Fibroblast of the conjunctiva (primary cell): ENCODE data around the gene IQCF2.
"Not testable (repeated sequence)": the region's sequence is repeated elsewhere in the genome, so short reads cannot be mapped to it uniquely, and the experiment has no call there.

ENCODE experiments used
- DNase-seq: peaks from one replicate; pipeline ENCODE4 v3.0.0-alpha.2; 2010; ENCODE audit warnings: low read depth

IQCF2 gene

DNA sequence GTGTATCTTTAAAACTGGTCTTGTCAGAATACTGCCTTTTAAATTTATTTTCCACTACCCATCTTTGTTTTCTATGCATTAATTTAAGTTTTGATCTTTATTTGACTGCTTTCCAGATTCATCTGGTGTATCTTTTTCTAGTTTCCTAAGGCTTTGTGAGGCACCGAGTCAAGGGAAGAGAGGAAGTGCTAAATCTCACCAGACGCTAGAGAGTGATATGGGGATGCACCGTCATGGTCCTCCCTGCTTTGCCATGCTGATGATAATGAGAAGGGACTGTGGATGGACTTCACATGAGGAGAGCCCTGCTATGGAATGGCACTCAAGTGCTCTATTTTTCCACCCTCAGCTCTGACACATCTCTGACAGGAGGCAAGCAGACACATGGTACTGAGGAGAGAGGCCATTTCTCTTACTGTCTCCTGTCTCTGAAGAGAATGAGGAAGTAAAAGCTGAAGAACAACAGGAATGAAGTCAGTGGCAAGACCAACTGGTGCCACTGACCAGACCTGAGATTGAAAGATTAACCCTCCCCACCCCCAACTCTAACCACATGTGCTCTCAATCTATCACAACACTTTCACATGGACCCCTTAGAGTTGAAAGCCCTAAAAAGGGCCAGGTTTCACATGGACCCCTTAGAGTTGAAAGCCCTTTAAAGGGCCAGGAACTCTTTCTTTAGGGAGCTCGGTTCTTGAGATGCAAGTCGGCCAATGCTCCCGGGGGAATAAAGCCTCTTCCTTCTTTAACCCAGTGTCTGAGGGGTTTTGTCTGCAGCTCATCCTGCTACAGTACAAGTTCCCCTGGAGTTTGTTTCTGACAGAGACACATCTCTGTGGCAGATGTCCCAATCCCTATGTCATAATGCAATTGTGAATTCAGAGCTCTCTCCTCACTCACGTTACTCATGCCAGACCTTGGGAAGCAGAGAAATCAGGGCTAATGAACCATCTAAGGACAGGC is at the start of gene IQCF2:
Gene IQCF2, plus strand, starts transcription at position 913 of the 963 bp plus-strand sequence. CDS start 52 bp downstream, outside the sequence.
- no peak for DNase-seq

GRCh38 chr3:51813539-51813938 is 47.9 kb upstream of the IQCF2 start:
- no peak for DNase-seq

GRCh38 chr3:51814034-51814433 is 47.4 kb upstream of the IQCF2 start:
- DNase-seq: no peak

DNA sequence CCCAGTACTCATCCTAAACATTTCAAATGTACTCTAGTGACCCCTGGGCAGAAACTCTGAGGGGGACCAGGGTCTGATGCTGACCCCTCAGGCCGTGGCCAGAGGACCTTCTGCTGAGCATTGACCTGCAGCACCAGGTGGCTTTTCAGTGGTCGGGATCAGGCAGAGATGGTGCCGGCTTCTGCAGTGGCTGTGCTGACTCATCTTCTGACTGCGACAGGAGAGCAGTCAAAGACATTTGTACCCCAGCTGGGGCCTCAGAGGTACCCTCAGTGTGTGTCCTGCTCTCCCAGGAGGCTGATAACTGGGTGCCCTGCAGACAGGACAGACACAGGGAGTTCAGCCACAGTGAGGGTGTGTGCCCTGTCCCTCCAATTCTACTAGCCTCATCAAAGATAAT is 45.8 kb upstream of the IQCF2 start:
- no peak for DNase-seq

DNA sequence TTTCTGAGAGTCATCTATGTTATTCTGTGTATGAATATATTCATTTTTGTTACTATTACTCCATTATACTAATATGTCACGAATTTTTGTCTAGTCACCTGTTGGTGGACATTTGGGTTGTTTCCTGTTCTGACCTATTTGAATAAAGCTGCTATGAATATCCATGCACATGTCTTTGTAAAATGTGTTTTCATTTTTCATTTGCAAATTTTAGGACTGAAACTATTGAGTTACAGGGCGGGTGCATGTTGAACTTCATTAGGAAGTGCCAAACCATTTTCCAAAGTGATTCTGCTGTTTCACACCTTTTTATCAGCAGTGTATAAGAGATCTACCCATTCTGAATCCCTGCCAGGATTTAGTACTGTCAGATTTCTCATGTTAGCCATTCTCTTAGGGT is 44.7 kb upstream of the IQCF2 start:
- DNase-seq: no peak

GRCh38 chr3:51817375-51817774 is 44.0 kb upstream of the IQCF2 start:
- DNase-seq: no peak

- DNase-seq: no peak
Measured at GRCh38 chr3:51819151-51819550, 42.3 kb upstream of the IQCF2 start.

- DNase-seq: no peak
Measured at GRCh38 chr3:51819709-51820406, 41.6 kb upstream of the IQCF2 start.

DNA sequence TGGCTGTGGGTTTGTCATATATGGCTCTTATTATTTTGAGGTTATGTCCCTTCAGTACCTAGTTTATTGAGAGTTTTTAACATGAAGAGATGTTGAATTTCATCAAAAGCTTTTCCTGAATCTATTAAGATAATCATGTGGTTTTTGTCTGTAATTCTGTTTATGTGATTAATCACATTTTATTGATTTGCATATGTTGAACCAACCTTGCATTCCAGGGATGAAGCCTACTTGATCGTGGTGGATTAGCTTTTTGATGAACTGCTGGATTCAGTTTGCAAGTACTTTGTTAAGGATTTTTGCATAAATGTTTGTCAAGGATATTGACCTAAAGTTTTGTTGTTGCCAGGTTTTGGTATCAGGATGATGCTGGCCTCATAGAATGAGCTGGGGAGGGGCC is 33.1 kb upstream of the IQCF2 start:
- no peak for DNase-seq

DNA sequence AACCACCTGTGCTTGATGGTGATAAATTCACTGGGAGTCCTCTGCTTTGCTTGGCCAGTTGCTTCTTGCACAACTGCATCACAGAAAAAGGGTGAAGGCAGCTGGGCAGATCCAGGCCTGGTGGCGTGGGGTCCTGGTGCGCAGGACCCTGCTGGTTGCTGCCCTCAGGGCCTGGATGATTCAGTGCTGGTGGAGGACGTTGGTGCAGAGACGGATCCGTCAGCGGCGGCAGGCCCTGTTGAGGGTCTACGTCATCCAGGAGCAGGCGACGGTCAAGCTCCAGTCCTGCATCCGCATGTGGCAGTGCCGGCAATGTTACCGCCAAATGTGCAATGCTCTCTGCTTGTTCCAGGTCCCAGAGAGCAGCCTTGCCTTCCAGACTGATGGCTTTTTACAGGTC is 31.1 kb upstream of the IQCF2 start:
- no peak for DNase-seq

GRCh38 chr3:51830836-51831385 is 30.5 kb upstream of the IQCF2 start:
- DNase-seq: no peak

GRCh38 chr3:51836606-51837005 is 24.8 kb upstream of the IQCF2 start:
- no peak for DNase-seq

GRCh38 chr3:51845129-51845528 is 16.3 kb upstream of the IQCF2 start:
- no peak for DNase-seq

DNA sequence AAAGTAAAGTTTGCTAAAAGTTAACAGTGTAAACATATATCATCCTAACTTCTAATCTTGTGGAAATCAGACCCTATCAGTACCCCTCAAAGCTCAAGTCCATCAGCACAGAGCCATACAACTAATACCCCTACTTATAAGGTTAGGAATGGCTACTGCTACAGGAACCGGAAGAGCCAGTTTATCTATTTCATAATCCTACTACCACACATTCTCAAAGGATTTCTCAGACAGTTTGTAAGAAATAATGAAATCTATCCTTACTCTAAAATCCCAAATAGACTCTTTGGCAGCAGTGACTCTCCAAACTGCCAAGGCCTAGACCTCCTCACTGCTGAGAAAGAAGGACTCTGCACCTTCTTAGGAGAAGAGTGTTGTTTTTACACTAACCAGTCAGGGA is 6.0 kb upstream of the IQCF2 start:
- not testable (repeated sequence) for DNase-seq

DNA sequence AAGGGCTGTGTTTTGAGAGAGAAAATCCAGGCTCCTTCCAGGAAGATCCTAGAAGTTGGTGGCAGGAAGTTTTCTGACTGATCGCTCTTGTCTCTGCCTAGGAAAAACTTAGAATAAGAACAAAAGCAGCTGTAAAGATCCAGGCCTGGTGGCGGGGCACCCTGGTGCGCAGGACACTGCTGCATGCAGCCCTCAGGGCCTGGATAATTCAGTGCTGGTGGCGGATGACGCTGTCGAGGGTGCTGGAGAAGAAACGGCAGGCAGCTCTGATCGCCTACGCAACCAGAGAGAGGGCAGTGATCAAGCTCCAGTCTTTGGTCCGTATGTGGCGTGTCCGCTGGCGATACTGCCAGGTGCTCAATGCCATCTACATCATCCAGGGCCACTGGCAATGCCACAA is 1.5 kb downstream of the IQCF2 start:
- no peak for DNase-seq

DNA sequence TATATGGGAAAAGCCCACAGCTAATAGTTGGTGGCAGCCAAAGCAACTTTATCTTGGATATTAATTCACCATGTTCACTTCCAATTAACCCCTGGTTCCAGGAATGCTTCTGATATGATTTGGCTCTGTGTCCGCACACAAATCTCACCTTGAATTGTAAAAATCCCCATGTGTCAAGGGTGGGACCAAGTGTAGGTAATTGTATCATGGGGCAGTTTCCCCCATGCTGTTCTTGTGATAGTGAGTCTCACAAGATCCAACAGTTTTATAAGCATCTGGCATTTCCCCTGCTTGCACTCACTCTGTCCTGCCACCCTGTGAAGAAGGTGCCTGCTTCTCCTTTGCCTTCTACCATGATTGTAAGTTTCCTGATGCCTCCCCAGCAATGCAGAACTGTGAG is 7.5 kb downstream of the IQCF2 start:
- not testable (repeated sequence) for DNase-seq

DNA sequence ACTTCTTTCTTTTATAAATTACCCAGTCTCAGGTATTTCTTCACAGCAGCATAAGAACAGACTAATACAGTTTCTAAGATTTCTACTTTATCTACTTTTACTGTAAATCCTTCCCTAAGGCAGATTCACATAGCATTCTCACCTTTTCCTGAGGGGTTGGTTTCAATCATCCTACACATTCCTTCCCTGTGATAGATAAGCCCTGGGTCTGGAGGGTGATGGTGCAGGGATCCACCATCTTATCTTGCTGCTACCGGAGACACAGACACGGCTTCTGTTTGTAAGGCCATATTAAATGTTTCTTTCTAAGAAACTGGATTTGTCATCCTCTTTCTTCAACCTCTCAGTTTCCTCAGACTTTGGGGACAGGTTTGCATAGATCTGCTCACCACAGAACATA is 7.9 kb downstream of the IQCF2 start:
- DNase-seq: no peak

DNA sequence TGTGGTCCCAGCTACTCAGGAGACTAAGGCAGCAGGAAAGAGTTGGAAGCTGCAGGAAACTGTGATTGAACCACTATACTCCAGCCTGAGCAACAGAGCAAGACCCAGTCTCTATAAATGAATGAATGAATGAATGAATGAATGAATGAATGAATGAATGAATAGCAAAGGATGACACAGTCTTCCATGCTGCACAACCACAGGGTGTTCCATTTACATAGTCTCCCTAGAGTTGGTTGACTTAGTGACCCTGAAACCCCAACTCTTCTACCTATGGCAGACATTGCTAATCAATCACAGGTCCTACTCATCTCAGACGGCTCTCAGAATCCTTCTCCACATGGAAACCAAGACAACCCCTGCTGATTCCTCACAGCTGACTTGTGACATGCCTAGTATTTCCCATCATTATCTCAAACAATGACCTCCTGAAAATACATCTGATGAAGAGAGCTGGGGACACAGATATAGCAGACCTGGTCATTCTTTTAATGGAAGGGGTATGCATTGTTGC is 11.9 kb downstream of the IQCF2 start:
- no peak for DNase-seq

- no peak for DNase-seq
Measured at GRCh38 chr3:51873876-51874275, 12.5 kb downstream of the IQCF2 start.

DNA sequence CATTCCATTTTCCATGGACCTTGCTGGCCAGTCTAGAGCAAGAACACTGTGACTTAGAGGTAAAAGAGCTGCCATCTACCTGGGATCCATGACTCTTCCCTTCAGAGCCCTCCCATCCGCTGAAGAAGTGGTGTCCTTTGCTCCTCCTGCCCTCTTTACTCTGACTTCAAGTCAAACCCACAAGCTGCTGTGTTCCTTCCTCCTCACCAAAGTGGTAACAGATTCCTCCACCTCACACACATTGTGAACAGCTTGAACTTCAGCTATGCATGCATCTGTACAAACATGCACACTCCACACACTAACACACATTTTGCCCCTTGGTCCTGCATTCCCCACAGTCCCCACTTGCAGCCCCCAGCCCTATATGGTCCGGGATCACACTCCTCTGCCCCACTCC is 13.0 kb downstream of the IQCF2 start:
- no peak for DNase-seq

- DNase-seq: no peak
Measured at GRCh38 chr3:51874889-51875288, 13.5 kb downstream of the IQCF2 start.

DNA sequence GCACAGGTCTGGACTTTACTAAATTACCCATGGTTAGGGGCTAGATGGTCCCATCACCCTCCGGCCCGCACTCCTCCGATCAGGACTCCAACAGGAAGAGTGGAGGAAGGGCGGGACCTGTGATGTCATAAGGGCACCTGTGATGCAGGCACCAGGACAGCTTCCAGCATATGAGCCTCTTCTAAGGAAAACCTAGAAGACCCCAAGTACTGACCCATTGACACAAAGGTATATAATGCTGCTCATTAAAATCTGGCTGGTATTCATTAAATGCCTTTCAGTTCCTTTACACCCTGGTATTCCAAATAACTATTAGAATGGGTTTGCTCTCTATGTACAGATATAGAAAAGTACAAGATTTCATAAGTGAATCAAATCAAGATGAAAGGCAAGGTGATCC is 14.1 kb downstream of the IQCF2 start, which contains the start of gene IQCF5:
Gene IQCF5, minus strand, starts transcription at position 101 of the 400 bp plus-strand sequence. Its CDS starts 70 bp downstream, at position 31.
- DNase-seq: no peak

DNA sequence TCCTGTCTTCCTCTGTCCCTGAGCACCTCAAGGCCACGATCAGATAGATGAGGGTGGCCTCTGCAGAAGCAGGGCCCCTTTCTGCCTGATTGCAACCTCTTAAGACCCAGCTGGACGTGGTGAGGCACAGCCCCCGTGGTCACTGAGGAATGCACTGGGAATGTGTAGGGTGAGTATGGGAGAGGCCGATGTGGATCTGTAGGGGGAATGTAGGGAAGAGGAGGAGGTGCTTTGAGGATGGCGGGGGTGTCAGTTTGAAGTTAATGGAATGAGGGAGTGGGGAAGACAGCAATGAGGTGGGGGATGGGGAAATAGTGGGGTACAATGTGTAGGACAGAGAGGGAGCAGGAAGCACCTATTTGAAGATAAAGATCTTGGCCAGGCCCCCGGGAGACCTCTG is 14.8 kb downstream of the IQCF2 start:
- DNase-seq: no peak
